IMR-90 (cell line): Measurements from ENCODE around the gene RNF11.

Experiments used
- MAZ ChIP-seq: IDR thresholded peaks from 2 replicates; pipeline ENCODE4 v1.6.1; 2012; ENCODE audit warnings: low read depth, mild to moderate bottlenecking, low read length, improper control_type of control experiment, moderate library complexity, borderline replicate concordance
- MXI1 ChIP-seq: IDR thresholded peaks from 2 replicates; pipeline ENCODE4 v1.6.1; 2012; ENCODE audit warnings: low read depth, mild to moderate bottlenecking, low read length, moderate library complexity, borderline replicate concordance
- POLR2A ChIP-seq: IDR thresholded peaks from 2 replicates; pipeline ENCODE4 v1.6.1; 2012; ENCODE audit warnings: mild to moderate bottlenecking, low read depth, low read length
- TF ChIP-seq, protein P1 (sequence below): fragments of 150-350 bp; IDR thresholded peaks from 2 replicates; pipeline ENCODE4 v1.6.1; 2017; ENCODE audit warnings: mild to moderate bottlenecking, antibody characterized with exemption, low read length, low read depth
- TF ChIP-seq, protein P2 (sequence below): conservative IDR thresholded peaks from 2 replicates; pipeline ENCODE4 v1.5.1; 2012; ENCODE audit warnings: mild to moderate bottlenecking, low read depth, low read length, improper control_type of control experiment

DNA sequence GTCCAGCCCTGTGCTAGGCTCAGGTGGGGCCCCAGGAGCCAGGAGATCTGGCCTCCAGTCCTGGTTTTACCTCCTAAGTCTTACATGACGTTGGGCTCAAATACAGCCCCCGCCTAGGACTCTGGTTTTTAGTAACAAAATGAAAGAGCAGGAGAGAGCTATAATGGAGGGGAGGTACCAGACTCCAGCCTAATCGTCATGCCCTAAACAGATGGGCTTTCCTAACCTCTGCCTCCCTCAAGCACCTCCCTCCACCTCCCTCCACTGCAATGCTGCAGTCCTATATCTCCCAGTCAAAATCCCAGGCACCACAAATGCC, 65.7 kb downstream of the RNF11 start:
- TF ChIP-seq, protein P1, sequence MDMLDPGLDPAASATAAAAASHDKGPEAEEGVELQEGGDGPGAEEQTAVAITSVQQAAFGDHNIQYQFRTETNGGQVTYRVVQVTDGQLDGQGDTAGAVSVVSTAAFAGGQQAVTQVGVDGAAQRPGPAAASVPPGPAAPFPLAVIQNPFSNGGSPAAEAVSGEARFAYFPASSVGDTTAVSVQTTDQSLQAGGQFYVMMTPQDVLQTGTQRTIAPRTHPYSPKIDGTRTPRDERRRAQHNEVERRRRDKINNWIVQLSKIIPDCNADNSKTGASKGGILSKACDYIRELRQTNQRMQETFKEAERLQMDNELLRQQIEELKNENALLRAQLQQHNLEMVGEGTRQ, result no peak
- TF ChIP-seq, protein P2, sequence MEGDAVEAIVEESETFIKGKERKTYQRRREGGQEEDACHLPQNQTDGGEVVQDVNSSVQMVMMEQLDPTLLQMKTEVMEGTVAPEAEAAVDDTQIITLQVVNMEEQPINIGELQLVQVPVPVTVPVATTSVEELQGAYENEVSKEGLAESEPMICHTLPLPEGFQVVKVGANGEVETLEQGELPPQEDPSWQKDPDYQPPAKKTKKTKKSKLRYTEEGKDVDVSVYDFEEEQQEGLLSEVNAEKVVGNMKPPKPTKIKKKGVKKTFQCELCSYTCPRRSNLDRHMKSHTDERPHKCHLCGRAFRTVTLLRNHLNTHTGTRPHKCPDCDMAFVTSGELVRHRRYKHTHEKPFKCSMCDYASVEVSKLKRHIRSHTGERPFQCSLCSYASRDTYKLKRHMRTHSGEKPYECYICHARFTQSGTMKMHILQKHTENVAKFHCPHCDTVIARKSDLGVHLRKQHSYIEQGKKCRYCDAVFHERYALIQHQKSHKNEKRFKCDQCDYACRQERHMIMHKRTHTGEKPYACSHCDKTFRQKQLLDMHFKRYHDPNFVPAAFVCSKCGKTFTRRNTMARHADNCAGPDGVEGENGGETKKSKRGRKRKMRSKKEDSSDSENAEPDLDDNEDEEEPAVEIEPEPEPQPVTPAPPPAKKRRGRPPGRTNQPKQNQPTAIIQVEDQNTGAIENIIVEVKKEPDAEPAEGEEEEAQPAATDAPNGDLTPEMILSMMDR, result no peak
- TF ChIP-seq POLR2A (no peak), MXI1 (no peak), MAZ (no peak)
